Progenitor cell of endocrine pancreas (in vitro differentiated cells): ENCODE data around the gene FGFRL1. TPM values are rescaled to one million over a fixed set of nuclear protein-coding genes. Genes with fewer than 3 reads are reported as not detected.

Source experiments
- DNase-seq: peaks from one replicate; pipeline ENCODE4 v3.0.0; 2021; ENCODE audit warnings: low spot score; ENCODE audit not compliant: unreplicated experiment
- H3K27ac Mint-ChIP-seq: 2 replicates; pipeline ENCODE4 v1.8.0; 2021; ENCODE audit warnings: mild to moderate bottlenecking, moderate library complexity, mixed read lengths
- H3K27me3 Mint-ChIP-seq: 2 replicates; pipeline ENCODE4 v1.8.0; 2021; ENCODE audit warnings: mixed read lengths
- H3K36me3 Mint-ChIP-seq: 2 replicates; pipeline ENCODE4 v1.8.0; 2022; ENCODE audit warnings: mixed read lengths; ENCODE audit not compliant: insufficient read depth
- H3K4me1 Mint-ChIP-seq: 2 replicates; pipeline ENCODE4 v1.8.0; 2021; ENCODE audit warnings: low read depth, mixed read lengths
- H3K4me3 Mint-ChIP-seq: 2 replicates; pipeline ENCODE4 v1.8.0; 2021; ENCODE audit warnings: low read depth, mild to moderate bottlenecking, moderate library complexity, mixed read lengths
- H3K9me3 Mint-ChIP-seq: 2 replicates; pipeline ENCODE4 v1.8.0; 2021; ENCODE audit warnings: low read depth, mixed read lengths
- CTCF ChIP-seq: fragments of 200-600 bp; sonication (generic); IDR thresholded peaks from one replicate; pipeline ENCODE4 v1.5.0; 2021; ENCODE audit warnings: antibody characterized with exemption, mild to moderate bottlenecking; ENCODE audit not compliant: unreplicated experiment
- long read RNA-seq: library from polyadenylated mRNA; unstranded; transcript quantifications from one replicate; pipeline ENCODE4 v2.0.0, GENCODE V29; 2020
- total RNA-seq: library from RNA; stranded (reverse); gene quantifications from 2 replicates; pipeline ENCODE4 v1.2.1, GENCODE V29; 2021

FGFRL1 gene, protein sequence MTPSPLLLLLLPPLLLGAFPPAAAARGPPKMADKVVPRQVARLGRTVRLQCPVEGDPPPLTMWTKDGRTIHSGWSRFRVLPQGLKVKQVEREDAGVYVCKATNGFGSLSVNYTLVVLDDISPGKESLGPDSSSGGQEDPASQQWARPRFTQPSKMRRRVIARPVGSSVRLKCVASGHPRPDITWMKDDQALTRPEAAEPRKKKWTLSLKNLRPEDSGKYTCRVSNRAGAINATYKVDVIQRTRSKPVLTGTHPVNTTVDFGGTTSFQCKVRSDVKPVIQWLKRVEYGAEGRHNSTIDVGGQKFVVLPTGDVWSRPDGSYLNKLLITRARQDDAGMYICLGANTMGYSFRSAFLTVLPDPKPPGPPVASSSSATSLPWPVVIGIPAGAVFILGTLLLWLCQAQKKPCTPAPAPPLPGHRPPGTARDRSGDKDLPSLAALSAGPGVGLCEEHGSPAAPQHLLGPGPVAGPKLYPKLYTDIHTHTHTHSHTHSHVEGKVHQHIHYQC
- total RNA-seq, result 121 and 126 TPM in 2 replicates
- long read RNA-seq, partial matches to known transcripts, result 0 of 1 reads
- long read RNA-seq, other reads (novel, unspliced or antisense), result 1 of 1 reads

- Mint-ChIP-seq H3K9me3 (no peaks in the 10 kb centered on the region), H3K27me3 (peaks cover 30% of the 10 kb centered on the region), H3K36me3 (peaks cover 5% of the 10 kb centered on the region), H3K4me3 (peak within 1 kb of the TSS; percentile 64), H3K4me1 (peaks cover 17% of the 10 kb centered on the region), H3K27ac (peak within 1 kb of the TSS; percentile 91)
- TF ChIP-seq CTCF, result no peak
- DNase-seq, result peak; percentile 87
Measured at GRCh38 chr4:1011022-1011665, at the start of gene FGFRL1. Gene FGFRL1 (plus strand): TSS chr4:1011626. CDS start chr4:1012486, 860 bp downstream.

- TF ChIP-seq CTCF, result no peak
- DNase-seq, result no peak
- H3K36me3 Mint-ChIP-seq, result peaks cover 3% of the 10 kb centered on the region
- no peaks in the 10 kb centered on the region for H3K27me3 Mint-ChIP-seq
- no peak overlapping the region for H3K27ac Mint-ChIP-seq
- no peaks in the 10 kb centered on the region for H3K9me3 Mint-ChIP-seq
- no peak overlapping the region for H3K4me3 Mint-ChIP-seq
- no peaks in the 10 kb centered on the region for H3K4me1 Mint-ChIP-seq
Measured at GRCh38 chr4:962231-963208, 48.9 kb upstream of the FGFRL1 start.

- DNase-seq, result no peak
- Mint-ChIP-seq H3K27ac (no peak overlapping the region), H3K9me3 (no peaks in the 10 kb centered on the region), H3K27me3 (no peaks in the 10 kb centered on the region), H3K4me1 (no peaks in the 10 kb centered on the region), H3K4me3 (no peak overlapping the region), H3K36me3 (peaks cover 1% of the 10 kb centered on the region)
- TF ChIP-seq CTCF, result no peak
Measured at GRCh38 chr4:963276-964225, 47.9 kb upstream of the FGFRL1 start.

GRCh38 chr4:964346-965025 lies 46.9 kb upstream of the FGFRL1 start:
- no peak for TF ChIP-seq CTCF

More at GRCh38 chr4:964346-965025, 46.9 kb upstream of the FGFRL1 start:
- Mint-ChIP-seq H3K36me3 (peaks cover 1% of the 10 kb centered on the region), H3K4me1 (no peaks in the 10 kb centered on the region), H3K27ac (no peak overlapping the region), H3K27me3 (no peaks in the 10 kb centered on the region), H3K9me3 (no peaks in the 10 kb centered on the region), H3K4me3 (no peak overlapping the region)
- no peak for DNase-seq
